Activated B cell treated with CpG ODN at 0.5 μM for 24 hours (primary cell): ENCODE measurements around the gene RSPRY1. TPM values are rescaled to one million over a fixed set of nuclear protein-coding genes. Genes with fewer than 3 reads are reported as not detected.

ENCODE experiments used
- ATAC-seq: fragments of 200-7000 bp; cut with Tn5 transposase; one replicate; pipeline ENCODE4 v1.10.0; 2021; ENCODE audit warnings: low read depth, mild to moderate bottlenecking, moderate library complexity
- CTCF ChIA-PET: fragments of 350-600 bp; sonication (Branson Sonifier 250); formaldehyde crosslinking; loops from one replicate; lab custom pipeline; 2021; ENCODE audit warnings: antibody characterized with exemption; lab: Charles Lee
- POLR2A ChIA-PET: fragments of 350-600 bp; sonication (Branson Sonifier 250); formaldehyde crosslinking; loops from one replicate; lab custom pipeline; 2021; ENCODE audit warnings: antibody characterized with exemption; lab: Charles Lee
- DNase-seq: peaks from one replicate; pipeline ENCODE4 v3.0.0; 2022
- H3K27ac Mint-ChIP-seq: one replicate; pipeline ENCODE4 v1.8.0; 2020; ENCODE audit warnings: mixed read lengths
- H3K27me3 Mint-ChIP-seq: one replicate; pipeline ENCODE4 v1.8.0; 2021; ENCODE audit warnings: mixed read lengths
- H3K36me3 Mint-ChIP-seq: one replicate; pipeline ENCODE4 v1.8.0; 2021; ENCODE audit warnings: low read depth, mixed read lengths
- H3K4me1 Mint-ChIP-seq: one replicate; pipeline ENCODE4 v1.8.0; 2021; ENCODE audit warnings: mixed read lengths
- H3K4me3 Mint-ChIP-seq: one replicate; pipeline ENCODE4 v1.8.0; 2020; ENCODE audit warnings: mild to moderate bottlenecking, mixed read lengths
- H3K9me3 Mint-ChIP-seq: one replicate; pipeline ENCODE4 v1.8.0; 2020; ENCODE audit warnings: mixed read lengths
- CTCF ChIP-seq: fragments of 200-600 bp; IDR thresholded peaks from one replicate; pipeline ENCODE4 v1.8.0; 2022; ENCODE audit warnings: antibody characterized with exemption, mild to moderate bottlenecking
- intact Hi-C: fragments of 100-400 bp; cut with micrococcal nuclease; formaldehyde crosslinking; loops from one replicate; pipeline ENCODE4 v1.15.1; 2024
- total RNA-seq: library from RNA; stranded (reverse); gene quantifications from 2 replicates; pipeline ENCODE4 v1.2.3, GENCODE V29; 2022

Gene RSPRY1
- total RNA-seq, 1 donor from 2014 or later, result 39.9 TPM

- intact Hi-C loops, result no loop called here
- H3K4me3 Mint-ChIP-seq, result no peak overlapping the region
- DNase-seq, result no peak
- ChIA-PET POLR2A (no interaction called here), CTCF (no interaction called here)
- ATAC-seq, result no peak
- H3K36me3 Mint-ChIP-seq, result peaks cover 20% of the 10 kb centered on the region
- H3K9me3 Mint-ChIP-seq, result no peaks in the 10 kb centered on the region
- H3K27ac Mint-ChIP-seq, result no peak overlapping the region
- peaks cover 17% of the 10 kb centered on the region for H3K4me1 Mint-ChIP-seq
- TF ChIP-seq CTCF, result no peak
- no peaks in the 10 kb centered on the region for H3K27me3 Mint-ChIP-seq
These were observed 37.6 kb upstream of the RSPRY1 start for GRCh38 chr16:57148481-57148880.

- H3K4me1 Mint-ChIP-seq, result peaks cover 17% of the 10 kb centered on the region
- ChIA-PET CTCF (interaction anchor here (1.0 kb wide), 1 partner anchor 57 kb away, joined by 3 read pairs; the partner anchor contains the start of gene CPNE2), POLR2A (interaction anchor here (1.1 kb wide), 1 partner anchor 57 kb away, joined by 3 read pairs; the partner anchor contains the start of gene CPNE2)
- no peak overlapping the region for H3K27ac Mint-ChIP-seq
- intact Hi-C loops, result no loop called here
- TF ChIP-seq CTCF, result no peak
- H3K27me3 Mint-ChIP-seq, result no peaks in the 10 kb centered on the region
- peaks cover 29% of the 10 kb centered on the region for H3K36me3 Mint-ChIP-seq
- H3K4me3 Mint-ChIP-seq, result no peak overlapping the region
- DNase-seq, result no peak
- ATAC-seq, result no peak
- no peaks in the 10 kb centered on the region for H3K9me3 Mint-ChIP-seq
These were observed 36.7 kb upstream of the RSPRY1 start for GRCh38 chr16:57149391-57149790.

GRCh38 chr16:57150682-57151330 is 35.3 kb upstream of the RSPRY1 start:
- Mint-ChIP-seq H3K27me3 (no peaks in the 10 kb centered on the region), H3K36me3 (peaks cover 43% of the 10 kb centered on the region), H3K4me1 (peaks cover 17% of the 10 kb centered on the region), H3K27ac (no peak overlapping the region), H3K9me3 (no peaks in the 10 kb centered on the region), H3K4me3 (no peak overlapping the region)
- intact Hi-C loops, result no loop called here
- no peak for ATAC-seq
- TF ChIP-seq CTCF, result no peak
- no peak for DNase-seq
- POLR2A ChIA-PET, result no interaction called here
- CTCF ChIA-PET, result no interaction called here

- intact Hi-C loops, result no loop called here
- no peaks in the 10 kb centered on the region for H3K27me3 Mint-ChIP-seq
- no peak for ATAC-seq
- CTCF ChIA-PET, result no interaction called here
- H3K9me3 Mint-ChIP-seq, result no peaks in the 10 kb centered on the region
- H3K27ac Mint-ChIP-seq, result no peak overlapping the region
- POLR2A ChIA-PET, result interaction anchor here (0.6 to 0.7 kb wide), 3 partner anchors 13 to 24 kb away, joined by 3 to 8 read pairs (median 4); no protein-coding TSS in a partner anchor
- DNase-seq, result no peak
- H3K4me3 Mint-ChIP-seq, result no peak overlapping the region
- TF ChIP-seq CTCF, result no peak
- peaks cover 49% of the 10 kb centered on the region for H3K36me3 Mint-ChIP-seq
- H3K4me1 Mint-ChIP-seq, result peaks cover 17% of the 10 kb centered on the region
These were observed 34.8 kb upstream of the RSPRY1 start for GRCh38 chr16:57151369-57151768.

- Mint-ChIP-seq H3K36me3 (peaks cover 59% of the 10 kb centered on the region), H3K4me1 (peaks cover 12% of the 10 kb centered on the region), H3K9me3 (no peaks in the 10 kb centered on the region), H3K27ac (no peak overlapping the region), H3K4me3 (no peak overlapping the region), H3K27me3 (no peaks in the 10 kb centered on the region)
- no peak for ATAC-seq
- no peak for TF ChIP-seq CTCF
- intact Hi-C loops, result no loop called here
- CTCF ChIA-PET, result no interaction called here
- POLR2A ChIA-PET, result interaction anchor here (0.6 to 0.7 kb wide), 2 partner anchors 12 to 22 kb away, joined by 3 to 4 read pairs; no protein-coding TSS in a partner anchor
- no peak for DNase-seq
These were observed 33.7 kb upstream of the RSPRY1 start for GRCh38 chr16:57152096-57153093.
